H9 (cell line): Measurements from ENCODE around the gene ARL4C. TPM values are rescaled to one million over a fixed set of nuclear protein-coding genes. Genes with fewer than 3 reads are reported as not detected.

Source experiments
- DNase-seq: peaks from one replicate; pipeline ENCODE4 v3.0.0-alpha.2; 2017
- H2AFZ ChIP-seq: one replicate; pipeline ENCODE4 v1.6.1; 2013; ENCODE audit warnings: mild to moderate bottlenecking, low read length, control low read depth, moderate library complexity
- H2AK5ac ChIP-seq: 2 replicates; pipeline ENCODE4 v1.6.1; 2013; ENCODE audit warnings: low read length, control low read depth, mixed read lengths; ENCODE audit not compliant: insufficient read length
- H2BK120ac ChIP-seq: one replicate; pipeline ENCODE4 v1.6.1; 2013; ENCODE audit warnings: low read depth, mild to moderate bottlenecking, low read length, control low read depth, inconsistent platforms; ENCODE audit not compliant: poor library complexity, severe bottlenecking
- H2BK12ac ChIP-seq: 2 replicates; pipeline ENCODE4 v1.6.1; 2013; ENCODE audit warnings: low read length, control low read depth, mixed read lengths, low read depth; ENCODE audit not compliant: insufficient read length
- H2BK15ac ChIP-seq: 2 replicates; pipeline ENCODE4 v1.6.1; 2013; ENCODE audit warnings: low read depth, low read length, control low read depth
- H2BK20ac ChIP-seq: one replicate; pipeline ENCODE4 v1.6.1; 2013; ENCODE audit warnings: low read depth, mild to moderate bottlenecking, low read length, control low read depth, inconsistent platforms; ENCODE audit not compliant: poor library complexity, severe bottlenecking
- H2BK5ac ChIP-seq: 2 replicates; pipeline ENCODE4 v1.6.1; 2013; ENCODE audit warnings: low read length, control low read depth, mixed read lengths; ENCODE audit not compliant: insufficient read length
- H3K14ac ChIP-seq: 2 replicates; pipeline ENCODE4 v1.6.1; 2013; ENCODE audit warnings: low read length, control low read depth; ENCODE audit not compliant: insufficient read depth
- H3K18ac ChIP-seq: 2 replicates; pipeline ENCODE4 v1.6.1; 2013; ENCODE audit warnings: low read depth, mild to moderate bottlenecking, mixed read lengths, low read length, control low read depth; ENCODE audit not compliant: insufficient read length
- H3K23ac ChIP-seq: 2 replicates; pipeline ENCODE4 v1.6.1; 2013; ENCODE audit warnings: low read length, control low read depth, mixed read lengths, low read depth; ENCODE audit not compliant: insufficient read length
- H3K23me2 ChIP-seq: 2 replicates; pipeline ENCODE4 v1.6.1; 2013; ENCODE audit warnings: low read depth, mild to moderate bottlenecking, mixed read lengths, low read length, control low read depth; ENCODE audit not compliant: insufficient read length, poor library complexity, severe bottlenecking
- H3K27ac ChIP-seq: 2 replicates; pipeline ENCODE4 v1.5.1; 2013; ENCODE audit warnings: low read length, control low read depth, mixed read lengths, low read depth; ENCODE audit not compliant: insufficient read length
- H3K27me3 ChIP-seq: 2 replicates; pipeline ENCODE4 v1.6.1; 2013; ENCODE audit warnings: low read length, control low read depth, inconsistent platforms; ENCODE audit not compliant: insufficient read depth
- H3K4ac ChIP-seq: 2 replicates; pipeline ENCODE4 v1.6.1; 2013; ENCODE audit warnings: low read depth, mild to moderate bottlenecking, control low read depth, inconsistent platforms, low read length, moderate library complexity
- H3K4me1 ChIP-seq: 2 replicates; pipeline ENCODE4 v1.6.1; 2013; ENCODE audit warnings: low read length, control low read depth, inconsistent platforms; ENCODE audit not compliant: insufficient read depth
- H3K4me2 ChIP-seq: 2 replicates; pipeline ENCODE4 v1.6.1; 2013; ENCODE audit warnings: low read length, control low read depth, mixed read lengths; ENCODE audit not compliant: insufficient read length, insufficient read depth
- H3K56ac ChIP-seq: 2 replicates; pipeline ENCODE4 v1.6.1; 2013; ENCODE audit warnings: low read depth, mild to moderate bottlenecking, mixed read lengths, low read length, control low read depth; ENCODE audit not compliant: insufficient read length
- H3K79me1 ChIP-seq: 2 replicates; pipeline ENCODE4 v1.6.1; 2013; ENCODE audit warnings: low read depth, mild to moderate bottlenecking, moderate library complexity, low read length, control low read depth, inconsistent platforms; ENCODE audit not compliant: insufficient read depth, poor library complexity, severe bottlenecking
- H3K79me2 ChIP-seq: 2 replicates; pipeline ENCODE4 v1.6.1; 2013; ENCODE audit warnings: low read length, control low read depth, inconsistent platforms; ENCODE audit not compliant: insufficient read depth
- H3K9ac ChIP-seq: 2 replicates; pipeline ENCODE4 v1.6.1; 2013; ENCODE audit warnings: low read length, control low read depth, mixed read lengths; ENCODE audit not compliant: insufficient read length; ENCODE audit errors: extremely low read depth
- H3K9me3 ChIP-seq: one replicate; pipeline ENCODE4 v1.6.1; 2013; ENCODE audit warnings: low read depth, low read length, inconsistent platforms; ENCODE audit not compliant: control insufficient read depth
- H3T11ph ChIP-seq: one replicate; pipeline ENCODE4 v1.6.1; 2013; ENCODE audit warnings: mild to moderate bottlenecking, low read length, control low read depth, inconsistent platforms
- H4K20me1 ChIP-seq: one replicate; pipeline ENCODE4 v1.6.1; 2013; ENCODE audit not compliant: control insufficient read depth, insufficient read length, insufficient read depth
- H4K5ac ChIP-seq: 2 replicates; pipeline ENCODE4 v1.6.1; 2013; ENCODE audit warnings: low read depth, mild to moderate bottlenecking, mixed read lengths, low read length, control low read depth; ENCODE audit not compliant: insufficient read length
- H4K8ac ChIP-seq: replicated peaks from 2 replicates; pipeline ENCODE4 v1.6.1; 2013; ENCODE audit warnings: low read length, control low read depth, mixed read lengths, low read depth; ENCODE audit not compliant: insufficient read length
- H4K91ac ChIP-seq: 2 replicates; pipeline ENCODE4 v1.6.1; 2013; ENCODE audit warnings: low read depth, mild to moderate bottlenecking, moderate library complexity, mixed read lengths, low read length, control low read depth; ENCODE audit not compliant: insufficient read length
- H3K27ac Mint-ChIP-seq, 3 experiments: 2 replicates in 2 of 3; 3 replicates in 1 of 3; pipeline ENCODE4 v1.8.0; 2020 to 2021; ENCODE audit warnings: mixed read lengths in 3 of 3, mild to moderate bottlenecking in 1 of 3, moderate library complexity in 1 of 3
- H3K27me3 Mint-ChIP-seq: 2 replicates; pipeline ENCODE4 v1.8.0; 2021; ENCODE audit warnings: low read depth, mild to moderate bottlenecking, moderate library complexity, mixed read lengths
- H3K36me3 Mint-ChIP-seq, 3 experiments: 2 replicates in 2 of 3; 3 replicates in 1 of 3; pipeline ENCODE4 v1.8.0; 2020 to 2021; ENCODE audit warnings: low read depth in 3 of 3, mixed read lengths in 3 of 3; ENCODE audit not compliant: insufficient read depth in 1 of 3
- H3K4me1 Mint-ChIP-seq, 2 experiments: 2 replicates each; pipeline ENCODE4 v1.8.0; 2020; ENCODE audit warnings: mixed read lengths in 2 of 2
- H3K4me3 Mint-ChIP-seq, 2 experiments: 2 replicates in 1 of 2; 3 replicates in 1 of 2; pipeline ENCODE4 v1.8.0; 2020 to 2021; ENCODE audit warnings: mild to moderate bottlenecking in 2 of 2, mixed read lengths in 2 of 2, moderate library complexity in 1 of 2
- H3K9me3 Mint-ChIP-seq, 2 experiments: 2 replicates in 1 of 2; 3 replicates in 1 of 2; pipeline ENCODE4 v1.8.0; 2020; ENCODE audit warnings: mild to moderate bottlenecking in 2 of 2, mixed read lengths in 2 of 2, moderate library complexity in 1 of 2
- WGBS: extraction: QIAGEN DNeasy Blood & Tissue Kit; methylation state at CpG from one replicate; pipeline ENCODE4 v1.1.7; 2013; ENCODE audit warnings: missing lambda C conversion rate, low lambda C conversion rate, mixed read lengths; ENCODE audit not compliant: insufficient read length; ENCODE audit errors: extremely low coverage; 5-methylcytosine and 5-hydroxymethylcytosine counted together
- total RNA-seq: library from RNA; stranded (reverse); gene quantifications from 2 replicates; pipeline ENCODE4 v1.2.1, GENCODE V29; 2021
- TF ChIP-seq, protein P1 (sequence below): fragments of 200-600 bp; sonication (generic); conservative IDR thresholded peaks from 3 replicates; pipeline ENCODE4 v1.8.0; 2021; ENCODE audit warnings: antibody characterized with exemption, mild to moderate bottlenecking

ARL4C gene
- total RNA-seq, 1 experiment from 2014 or later, result 12.0 TPM

GRCh38 chr2:234502285-234502918, 5.5 kb upstream of the ARL4C start:
- Histone ChIP-seq H2BK12ac (no peak overlapping the region), H3K18ac (no peak overlapping the region), H3K14ac (no peak overlapping the region), H3T11ph (no peak overlapping the region), H4K91ac (no peak overlapping the region), H2BK120ac (no peak overlapping the region), H3K4me1 (peaks cover 9% of the 10 kb centered on the region; the same call in 1 of the 2 replicates), H2AK5ac (no peak overlapping the region), H3K9me3 (no peaks in the 10 kb centered on the region), H3K23me2 (peaks cover under 1% of the 10 kb centered on the region), H4K8ac (no peak overlapping the region), H2BK5ac (no peak overlapping the region), H4K20me1 (peaks cover 2% of the 10 kb centered on the region), H4K5ac (no peak overlapping the region), H2AFZ (no peak overlapping the region), H2BK15ac (no peak overlapping the region), H3K27me3 (peaks cover 2% of the 10 kb centered on the region; the same call in 1 of the 2 replicates), H3K56ac (no peak overlapping the region), H3K4me2 (no peak overlapping the region), H3K4ac (no peak overlapping the region), H3K27ac (no peak overlapping the region), H3K9ac (no peak overlapping the region), H3K79me1 (no peaks in the 10 kb centered on the region), H3K23ac (no peak overlapping the region), H2BK20ac (no peak overlapping the region), H3K79me2 (no peaks in the 10 kb centered on the region)
- Mint-ChIP-seq H3K4me3 (no peak overlapping the region), H3K27me3 (peaks cover 21% of the 10 kb centered on the region), H3K4me1 (peaks cover 23 to 32% of the 10 kb centered on the region in 2 experiments), H3K9me3 (no peaks in the 10 kb centered on the region; a peak in 1 of 5 replicates), H3K27ac (no peak overlapping the region), H3K36me3 (no peaks in the 10 kb centered on the region; a peak in 1 of 7 replicates)
- no peak for DNase-seq
- TF ChIP-seq, protein P1, sequence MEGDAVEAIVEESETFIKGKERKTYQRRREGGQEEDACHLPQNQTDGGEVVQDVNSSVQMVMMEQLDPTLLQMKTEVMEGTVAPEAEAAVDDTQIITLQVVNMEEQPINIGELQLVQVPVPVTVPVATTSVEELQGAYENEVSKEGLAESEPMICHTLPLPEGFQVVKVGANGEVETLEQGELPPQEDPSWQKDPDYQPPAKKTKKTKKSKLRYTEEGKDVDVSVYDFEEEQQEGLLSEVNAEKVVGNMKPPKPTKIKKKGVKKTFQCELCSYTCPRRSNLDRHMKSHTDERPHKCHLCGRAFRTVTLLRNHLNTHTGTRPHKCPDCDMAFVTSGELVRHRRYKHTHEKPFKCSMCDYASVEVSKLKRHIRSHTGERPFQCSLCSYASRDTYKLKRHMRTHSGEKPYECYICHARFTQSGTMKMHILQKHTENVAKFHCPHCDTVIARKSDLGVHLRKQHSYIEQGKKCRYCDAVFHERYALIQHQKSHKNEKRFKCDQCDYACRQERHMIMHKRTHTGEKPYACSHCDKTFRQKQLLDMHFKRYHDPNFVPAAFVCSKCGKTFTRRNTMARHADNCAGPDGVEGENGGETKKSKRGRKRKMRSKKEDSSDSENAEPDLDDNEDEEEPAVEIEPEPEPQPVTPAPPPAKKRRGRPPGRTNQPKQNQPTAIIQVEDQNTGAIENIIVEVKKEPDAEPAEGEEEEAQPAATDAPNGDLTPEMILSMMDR, result no peak
- no CpG with 5 or more reads among the region's 3 CpGs for WGBS
